Right lobe of liver (tissue), 4 donors: ENCODE data around the gene ENO2.

ENCODE experiments used
- CTCF ChIP-seq, 4 donors: fragments of 200-600 bp in 3 of 4; fragments of 450-650 bp in 1 of 4; IDR thresholded peaks; one replicate each; pipeline versions ENCODE4 v1.5.1 to v1.8.0; 2016 to 2022; ENCODE audit warnings: antibody characterized with exemption in 4 of 4, mild to moderate bottlenecking in 2 of 4
- POLR2A ChIP-seq: fragments of 450-650 bp; IDR thresholded peaks from one replicate; pipeline ENCODE4 v1.6.1; 2017; ENCODE audit warnings: antibody characterized with exemption, mild to moderate bottlenecking
- donor health status: DM: no; HTN: no; CAD: no.
- donor health status: DM: no; HTN: no; CAD: no.
- donor health status: DM: no; HTN: yes; CAD: no.

- TF ChIP-seq CTCF (IDR thresholded peaks at IDR 0.05) (no peak), POLR2A (no peak)
Observed at GRCh38 chr12:6921539-6921938, 7.2 kb downstream of the ENO2 start.
